Coronary artery (tissue), 2 donors: Measurements from ENCODE around the gene TMC3.

Source experiments
- DNase-seq: peaks from one replicate; pipeline ENCODE4 v3.0.0-alpha.2; 2017; ENCODE audit warnings: low spot score
- H3K27ac ChIP-seq, 2 donors: fragments of 200-600 bp; sonication (generic); one replicate each; pipeline ENCODE4 v1.5.1; 2016 to 2019
- H3K4me3 ChIP-seq: fragments of 200-600 bp; sonication (generic); 2 replicates; pipeline ENCODE4 v1.5.1; 2016; ENCODE audit warnings: mild to moderate bottlenecking, moderate library complexity
- CTCF ChIP-seq: fragments of 200-600 bp; sonication (generic); IDR thresholded peaks from one replicate; pipeline ENCODE4 v1.5.1; 2019; ENCODE audit warnings: antibody characterized with exemption

The TMC3 gene

GRCh38 chr15:81377871-81378270 lies 3.9 kb upstream of the TMC3 start:
- no peak for DNase-seq
- TF ChIP-seq CTCF, result no peak
- H3K27ac ChIP-seq, result no peak overlapping the region
- no peak overlapping the region for H3K4me3 ChIP-seq

GRCh38 chr15:81376231-81376630 lies 2.2 kb upstream of the TMC3 start:
- TF ChIP-seq CTCF, result no peak
- no peak overlapping the region for H3K4me3 ChIP-seq
- H3K27ac ChIP-seq, result no peak overlapping the region
- DNase-seq, result no peak

DNA sequence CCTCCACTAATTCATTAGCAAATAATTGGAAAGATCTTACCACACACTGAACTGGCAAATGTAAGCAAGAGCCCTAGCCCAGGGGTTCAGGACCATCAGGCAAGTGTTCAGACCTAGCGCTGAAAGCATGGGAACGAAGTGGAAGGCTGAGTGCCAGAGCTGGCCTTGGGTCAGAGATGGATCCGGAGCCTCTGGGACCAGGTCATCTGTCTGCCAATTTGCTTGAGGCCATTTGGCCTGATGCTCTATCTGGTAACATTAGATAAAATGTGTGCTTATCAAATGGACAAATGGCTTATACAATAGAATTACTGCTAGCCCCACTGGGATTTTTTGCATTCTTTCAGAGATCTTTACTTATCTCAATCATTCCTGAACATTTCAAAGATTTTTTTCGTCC lies 1.4 kb upstream of the TMC3 start:
- DNase-seq, result no peak
- TF ChIP-seq CTCF, result no peak
- H3K27ac ChIP-seq, result no peak overlapping the region
- H3K4me3 ChIP-seq, result no peak overlapping the region

DNA sequence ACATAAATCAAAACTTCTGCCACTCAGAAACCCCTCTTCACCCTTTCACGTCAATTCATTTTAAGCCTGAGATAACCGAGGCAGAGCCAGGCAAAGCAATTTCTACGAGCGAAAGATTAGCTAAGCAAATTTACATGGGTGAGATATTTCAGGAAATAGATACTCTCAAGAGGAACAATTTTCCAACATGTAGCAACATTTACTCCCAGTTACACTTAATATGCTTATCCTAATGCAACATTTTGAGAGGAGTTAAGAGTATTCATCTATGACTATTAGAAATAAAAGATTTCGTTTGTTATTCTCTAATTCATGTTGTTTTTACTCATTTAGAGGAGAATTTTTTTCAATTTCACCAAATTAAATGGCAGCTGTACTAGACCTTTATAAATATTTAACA lies 837 bp downstream of the TMC3 start:
- no peak overlapping the region for H3K4me3 ChIP-seq
- DNase-seq, result no peak
- no peak for TF ChIP-seq CTCF
- H3K27ac ChIP-seq, result no peak overlapping the region

GRCh38 chr15:81372575-81372974 lies 1.4 kb downstream of the TMC3 start:
- Histone ChIP-seq H3K27ac (no peak overlapping the region), H3K4me3 (no peak overlapping the region)
- no peak for DNase-seq
- TF ChIP-seq CTCF, result no peak

DNA sequence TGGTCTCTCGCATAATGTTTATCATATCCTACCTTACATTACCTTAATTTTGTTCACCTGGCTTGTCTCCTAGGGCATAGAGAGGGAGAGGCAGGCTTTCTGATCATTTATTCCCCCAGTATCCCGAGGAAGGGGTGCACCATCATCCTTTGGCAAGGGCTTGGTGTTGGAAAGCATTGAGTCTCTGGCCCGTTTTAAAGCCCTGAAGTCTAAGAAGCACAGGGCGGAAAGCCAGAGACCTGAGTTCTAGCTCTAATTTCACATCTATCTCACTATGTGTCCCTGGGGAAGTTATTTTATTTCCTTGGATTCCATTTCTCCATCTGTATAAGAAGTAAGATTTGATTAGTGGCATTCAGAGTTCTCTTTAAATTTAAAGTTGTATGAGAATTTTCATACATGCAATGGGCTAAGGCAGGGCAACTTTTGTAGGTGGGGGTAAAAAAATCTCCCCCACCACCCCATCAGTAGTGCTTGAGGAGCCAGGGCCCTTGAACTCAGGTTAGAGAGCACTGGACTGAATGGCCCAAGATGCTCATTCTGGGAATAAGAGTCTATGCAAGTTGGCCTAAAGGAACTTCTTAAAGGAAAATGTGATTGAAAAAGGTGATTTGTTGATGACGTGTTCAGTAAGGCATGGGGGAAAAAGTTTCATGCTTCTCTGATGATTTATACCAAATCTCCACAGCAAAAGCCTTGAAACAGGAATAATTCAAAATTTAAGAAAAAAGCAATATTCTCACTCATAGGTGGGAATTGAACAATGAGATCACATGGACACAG lies 10.1 kb downstream of the TMC3 start:
- DNase-seq, result no peak
- Histone ChIP-seq H3K4me3 (no peak overlapping the region), H3K27ac (no peak overlapping the region)
- no peak for TF ChIP-seq CTCF

- Histone ChIP-seq H3K4me3 (no peak overlapping the region), H3K27ac (no peak overlapping the region)
- no peak for TF ChIP-seq CTCF
- no peak for DNase-seq
Observed at GRCh38 chr15:81363276-81363675, 10.7 kb downstream of the TMC3 start.
